Measurements from ENCODE around the gene ZFP57.

Gene ZFP57

GRCh38 chr6:29680904-29681303 lies at the start of gene ZFP57:
Gene ZFP57 (minus strand): TSS chr6:29681152. CDS start chr6:29677003, 4,149 bp downstream.
- DNase-seq, result no peak

- no peak for DNase-seq
Observed at GRCh38 chr6:29730575-29731126, 49.7 kb upstream of the ZFP57 start.

- DNase-seq, result no peak
Observed at GRCh38 chr6:29729774-29730328, 48.9 kb upstream of the ZFP57 start.

GRCh38 chr6:29728875-29729270 lies 47.9 kb upstream of the ZFP57 start:
- no peak for DNase-seq

- DNase-seq, result no peak
Observed at GRCh38 chr6:29728173-29728874, 47.4 kb upstream of the ZFP57 start.

GRCh38 chr6:29727637-29728036 lies 46.7 kb upstream of the ZFP57 start:
- no peak for DNase-seq

GRCh38 chr6:29726571-29727194 lies 45.7 kb upstream of the ZFP57 start:
- DNase-seq, result no peak

GRCh38 chr6:29726001-29726400 lies 45.0 kb upstream of the ZFP57 start:
- DNase-seq, result no peak

GRCh38 chr6:29724937-29725869 lies 44.3 kb upstream of the ZFP57 start:
- DNase-seq, result no peak

- DNase-seq, result peak; percentile 71
Observed at GRCh38 chr6:29723666-29724588, 43.0 kb upstream of the ZFP57 start.

GRCh38 chr6:29723262-29723665 lies 42.3 kb upstream of the ZFP57 start, which contains the start of gene HLA-F:
Gene HLA-F (plus strand): TSS chr6:29723434. CDS start chr6:29723464, 30 bp downstream.
- DNase-seq, result peak; percentile 76

GRCh38 chr6:29720863-29721262 lies 39.9 kb upstream of the ZFP57 start:
- DNase-seq, result no peak

- no peak for DNase-seq
Observed at GRCh38 chr6:29710281-29710941, 29.5 kb upstream of the ZFP57 start.

GRCh38 chr6:29709188-29709587 lies 28.2 kb upstream of the ZFP57 start:
- DNase-seq, result no peak

- DNase-seq, result peak; percentile 47
Observed at GRCh38 chr6:29708432-29709179, 27.7 kb upstream of the ZFP57 start.

GRCh38 chr6:29705389-29706231 lies 24.7 kb upstream of the ZFP57 start:
- DNase-seq, result no peak

- DNase-seq, result peak; percentile 72
Observed at GRCh38 chr6:29702519-29703103, 21.7 kb upstream of the ZFP57 start.

- no peak for DNase-seq
Observed at GRCh38 chr6:29696147-29697125, 15.5 kb upstream of the ZFP57 start.
